GM12878 (cell line): ENCODE results near the gene POU5F1.

Experiments
- CTCF ChIP-seq, 3 experiments: IDR thresholded peaks in 2 of 3; conservative IDR thresholded peaks in 1 of 3; 2 replicates each; pipeline ENCODE4 v1.5.1; 2011; ENCODE audit warnings: low read depth in 3 of 3, low read length in 3 of 3, mild to moderate bottlenecking in 3 of 3, control low read depth in 2 of 3, moderate library complexity in 2 of 3, inconsistent platforms in 1 of 3, mixed read lengths in 1 of 3; ENCODE audit not compliant: control insufficient read depth in 2 of 3, insufficient read depth in 1 of 3; ENCODE audit errors: extremely low read depth in 1 of 3
- KDM1A ChIP-seq: fragments of 200-600 bp; sonication (generic); IDR thresholded peaks from 2 replicates; pipeline ENCODE4 v1.6.1; 2016; ENCODE audit warnings: borderline replicate concordance
- NKRF ChIP-seq: fragments of 450-650 bp; conservative IDR thresholded peaks from 2 replicates; pipeline ENCODE4 v1.6.1; 2017; ENCODE audit warnings: mild to moderate bottlenecking, moderate library complexity

GRCh38 chr6:31190488-31190887 lies 20.0 kb upstream of the POU5F1 start:
- TF ChIP-seq KDM1A (no peak), NKRF (no peak), CTCF (IDR thresholded peaks at IDR 0.05 in 2 of 3, conservative IDR thresholded peaks at IDR 0.05 in 1 of 3; ENCODE audit: control insufficient read depth in 2 of 3, extremely low read depth in 1 of 3, insufficient read depth in 1 of 3, low read depth in 3 of 3, low read length in 3 of 3) (no peak)
